ENCODE results near the gene VMAC. TPM values are rescaled to one million over a fixed set of nuclear protein-coding genes. Genes with fewer than 3 reads are reported as not detected.

VMAC gene
- total and polyA plus RNA-seq, 2 of the 13 experiments (the other 11 are each of a cell fraction or from before 2014, with no cell fraction given) = 2.4 TPM

DNA sequence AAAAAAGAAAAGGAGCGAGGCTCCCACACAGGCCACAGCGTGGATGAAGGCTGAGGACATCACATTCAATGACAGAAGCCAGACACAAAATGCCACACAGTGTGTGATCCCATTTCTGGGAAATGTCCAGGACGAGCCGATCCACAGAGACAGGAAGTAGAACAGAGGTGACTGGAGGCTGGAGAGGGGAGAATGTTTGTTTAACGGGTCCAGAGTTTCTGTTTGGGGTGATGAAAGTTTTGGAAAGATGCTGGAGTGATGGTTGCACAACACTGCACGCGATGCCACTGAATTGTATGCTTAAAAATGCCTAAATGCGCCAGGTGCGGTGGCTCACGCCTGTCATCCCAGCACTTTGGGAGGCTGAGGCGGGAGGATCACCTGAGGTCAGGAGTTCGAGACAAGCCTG is 33.7 kb upstream of the VMAC start (continued):
- no peak for TF ChIP-seq ZNF550 (CRISPR knock-in tag; IDR thresholded peaks at IDR 0.05; ENCODE audit: borderline replicate concordance)
- peak; percentile 31; the same call in 1 of the 2 replicates for TF ChIP-seq TFDP1 (CRISPR knock-in tag; IDR thresholded peaks at IDR 0.05; ENCODE audit: borderline replicate concordance)
- TF ChIP-seq, protein P1, sequence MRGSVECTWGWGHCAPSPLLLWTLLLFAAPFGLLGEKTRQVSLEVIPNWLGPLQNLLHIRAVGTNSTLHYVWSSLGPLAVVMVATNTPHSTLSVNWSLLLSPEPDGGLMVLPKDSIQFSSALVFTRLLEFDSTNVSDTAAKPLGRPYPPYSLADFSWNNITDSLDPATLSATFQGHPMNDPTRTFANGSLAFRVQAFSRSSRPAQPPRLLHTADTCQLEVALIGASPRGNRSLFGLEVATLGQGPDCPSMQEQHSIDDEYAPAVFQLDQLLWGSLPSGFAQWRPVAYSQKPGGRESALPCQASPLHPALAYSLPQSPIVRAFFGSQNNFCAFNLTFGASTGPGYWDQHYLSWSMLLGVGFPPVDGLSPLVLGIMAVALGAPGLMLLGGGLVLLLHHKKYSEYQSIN (CRISPR knock-in tag; IDR thresholded peaks at IDR 0.05; ENCODE audit: borderline replicate concordance) = no peak
- no peak for TF ChIP-seq NR1H2 (CRISPR knock-in tag; IDR thresholded peaks at IDR 0.05; ENCODE audit: borderline replicate concordance, low read depth)
- TF ChIP-seq TRIM24 (CRISPR knock-in tag; IDR thresholded peaks at IDR 0.05) = peak; percentile 93
- peak; percentile 91 for TF ChIP-seq FOXK1 (CRISPR knock-in tag; IDR thresholded peaks at IDR 0.05; ENCODE audit: borderline replicate concordance, low read depth)
- 0 out of 2 replicates have a peak, but pooled peaks have one; percentile 43 for TF ChIP-seq ZNF24 (IDR thresholded peaks at IDR 0.05)
- TF ChIP-seq ZNF337 (CRISPR knock-in tag; IDR thresholded peaks at IDR 0.05; ENCODE audit: borderline replicate concordance, low read depth) = no peak
- peak; percentile 71 for TF ChIP-seq ZNF605 (CRISPR knock-in tag; IDR thresholded peaks at IDR 0.05)
- TF ChIP-seq SALL1 (CRISPR knock-in tag; IDR thresholded peaks at IDR 0.05) = peak; percentile 97
- peak; percentile 54 for TF ChIP-seq POLR2AphosphoS5 (IDR thresholded peaks at IDR 0.05; ENCODE audit: low read depth, low read length)
- TF ChIP-seq MTA1 (CRISPR knock-in tag; IDR thresholded peaks at IDR 0.05; ENCODE audit: borderline replicate concordance) = peak; percentile 87; the same call in 1 of the 2 replicates
- TF ChIP-seq, protein P2, sequence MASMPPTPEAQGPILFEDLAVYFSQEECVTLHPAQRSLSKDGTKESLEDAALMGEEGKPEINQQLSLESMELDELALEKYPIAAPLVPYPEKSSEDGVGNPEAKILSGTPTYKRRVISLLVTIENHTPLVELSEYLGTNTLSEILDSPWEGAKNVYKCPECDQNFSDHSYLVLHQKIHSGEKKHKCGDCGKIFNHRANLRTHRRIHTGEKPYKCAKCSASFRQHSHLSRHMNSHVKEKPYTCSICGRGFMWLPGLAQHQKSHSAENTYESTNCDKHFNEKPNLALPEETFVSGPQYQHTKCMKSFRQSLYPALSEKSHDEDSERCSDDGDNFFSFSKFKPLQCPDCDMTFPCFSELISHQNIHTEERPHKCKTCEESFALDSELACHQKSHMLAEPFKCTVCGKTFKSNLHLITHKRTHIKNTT (CRISPR knock-in tag; IDR thresholded peaks at IDR 0.05) = no peak
- TF ChIP-seq ZNF496 (CRISPR knock-in tag; IDR thresholded peaks at IDR 0.05; ENCODE audit: insufficient replicate concordance) = no peak
- peak; percentile 67; the same call in 1 of the 2 replicates for TF ChIP-seq TFAP4 (IDR thresholded peaks at IDR 0.05; ENCODE audit: borderline replicate concordance, low read depth)
- TF ChIP-seq SAFB2 (CRISPR knock-in tag; IDR thresholded peaks at IDR 0.05; ENCODE audit: borderline replicate concordance, low read depth) = peak; percentile 86
- no peak for TF ChIP-seq ELF4 (CRISPR knock-in tag; IDR thresholded peaks at IDR 0.05; ENCODE audit: borderline replicate concordance)
- TF ChIP-seq HNRNPL (IDR thresholded peaks at IDR 0.05; ENCODE audit: low read depth, low read length) = no peak
- peak; percentile 83; the same call in 1 of the 2 replicates for TF ChIP-seq KLF9 (CRISPR knock-in tag; IDR thresholded peaks at IDR 0.05; ENCODE audit: low read depth)
- TF ChIP-seq, protein P3, sequence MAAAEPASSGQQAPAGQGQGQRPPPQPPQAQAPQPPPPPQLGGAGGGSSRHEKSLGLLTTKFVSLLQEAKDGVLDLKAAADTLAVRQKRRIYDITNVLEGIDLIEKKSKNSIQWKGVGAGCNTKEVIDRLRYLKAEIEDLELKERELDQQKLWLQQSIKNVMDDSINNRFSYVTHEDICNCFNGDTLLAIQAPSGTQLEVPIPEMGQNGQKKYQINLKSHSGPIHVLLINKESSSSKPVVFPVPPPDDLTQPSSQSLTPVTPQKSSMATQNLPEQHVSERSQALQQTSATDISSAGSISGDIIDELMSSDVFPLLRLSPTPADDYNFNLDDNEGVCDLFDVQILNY (CRISPR knock-in tag; conservative IDR thresholded peaks at IDR 0.05) = no peak
- TF ChIP-seq RNF219 (CRISPR knock-in tag; IDR thresholded peaks at IDR 0.05) = no peak
- peak; percentile 73; the same call in 1 of the 2 replicates for TF ChIP-seq ZNF761 (CRISPR knock-in tag; conservative IDR thresholded peaks at IDR 0.05)
- TF ChIP-seq ZNF441 (CRISPR knock-in tag; IDR thresholded peaks at IDR 0.05; ENCODE audit: borderline replicate concordance) = peak; percentile 74; the same call in 1 of the 2 replicates
